Mucosa of descending colon (tissue), 3 donors: ENCODE measurements around the gene MED14. TPM values are rescaled to one million over a fixed set of nuclear protein-coding genes. Genes with fewer than 3 reads are reported as not detected.

Experiments
- ATAC-seq: fragments of 200-7000 bp; cut with Tn5 transposase; one replicate; pipeline ENCODE4 v1.9.1; 2020; ENCODE audit warnings: mild to moderate bottlenecking, moderate library complexity
- DNase-seq, 3 donors: peaks; one replicate each; pipeline ENCODE4 v3.0.0-alpha.2; 2020
- H3K36me3 ChIP-seq: fragments of 200-600 bp; one replicate; pipeline ENCODE4 v1.8.0; 2021; ENCODE audit warnings: low read depth, mild to moderate bottlenecking
- H3K4me1 ChIP-seq: fragments of 200-600 bp; one replicate; pipeline ENCODE4 v1.8.0; 2021; ENCODE audit warnings: low read depth, mild to moderate bottlenecking
- H3K4me3 ChIP-seq: fragments of 200-600 bp; one replicate; pipeline ENCODE4 v1.8.0; 2021; ENCODE audit warnings: mild to moderate bottlenecking
- H3K9me3 ChIP-seq: fragments of 200-600 bp; one replicate; pipeline ENCODE4 v1.8.0; 2021; ENCODE audit warnings: mild to moderate bottlenecking
- intact Hi-C, 2 donors: fragments of 100-400 bp; cut with DNase I in 1 of 2; cut with micrococcal nuclease in 1 of 2; formaldehyde crosslinking; loops; one replicate each; pipeline versions ENCODE4 v1.11.0 to v1.11.1; 2022; cut with DNase I, micrococcal nuclease
- total RNA-seq, 3 donors: library from RNA; stranded (reverse); fragmentation: NEBNext Ultra II Directional in 2 of 3; extraction: Animal tissue kit (Norgen Biotek cat#: 25700) in 2 of 3; gene quantifications; one replicate each; pipeline versions ENCODE4 v1.2.1 to v1.2.4, GENCODE V29; 2021 to 2023
- TF ChIP-seq, protein P1 (sequence below): fragments of 200-600 bp; IDR thresholded peaks from one replicate; pipeline ENCODE4 v1.8.0; 2022; ENCODE audit warnings: antibody characterized with exemption, mild to moderate bottlenecking
- donor health status: DM: no; HTN: no; CAD: no; lungs with moderate emphysema.
- donor health status: DM: no; HTN: no; CAD: no.
- donor health status: DM: no; HTN: yes; CAD: no.

The MED14 gene
- total RNA-seq, 3 donors from 2014 or later: 49.2 to 71.8 (median 57.1) TPM

DNA sequence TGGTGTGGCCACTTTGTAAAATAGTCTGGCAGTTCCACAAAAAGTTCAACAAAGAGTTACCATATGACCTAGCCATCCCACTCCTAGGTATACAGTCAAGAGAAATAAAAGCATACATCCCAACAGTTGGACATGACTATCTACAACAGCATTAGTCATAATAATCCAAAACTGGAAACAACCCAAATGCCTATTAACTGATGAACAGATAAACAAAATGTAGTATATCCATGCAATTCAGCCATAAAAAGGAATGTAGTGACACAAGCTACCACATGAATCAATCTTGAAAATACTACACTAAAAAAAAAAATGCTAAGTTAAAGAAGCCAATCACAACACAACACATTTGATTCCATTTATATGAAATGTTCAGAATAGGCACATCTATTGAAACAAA, 16.1 kb downstream of the MED14 start:
- TF ChIP-seq, protein P1, sequence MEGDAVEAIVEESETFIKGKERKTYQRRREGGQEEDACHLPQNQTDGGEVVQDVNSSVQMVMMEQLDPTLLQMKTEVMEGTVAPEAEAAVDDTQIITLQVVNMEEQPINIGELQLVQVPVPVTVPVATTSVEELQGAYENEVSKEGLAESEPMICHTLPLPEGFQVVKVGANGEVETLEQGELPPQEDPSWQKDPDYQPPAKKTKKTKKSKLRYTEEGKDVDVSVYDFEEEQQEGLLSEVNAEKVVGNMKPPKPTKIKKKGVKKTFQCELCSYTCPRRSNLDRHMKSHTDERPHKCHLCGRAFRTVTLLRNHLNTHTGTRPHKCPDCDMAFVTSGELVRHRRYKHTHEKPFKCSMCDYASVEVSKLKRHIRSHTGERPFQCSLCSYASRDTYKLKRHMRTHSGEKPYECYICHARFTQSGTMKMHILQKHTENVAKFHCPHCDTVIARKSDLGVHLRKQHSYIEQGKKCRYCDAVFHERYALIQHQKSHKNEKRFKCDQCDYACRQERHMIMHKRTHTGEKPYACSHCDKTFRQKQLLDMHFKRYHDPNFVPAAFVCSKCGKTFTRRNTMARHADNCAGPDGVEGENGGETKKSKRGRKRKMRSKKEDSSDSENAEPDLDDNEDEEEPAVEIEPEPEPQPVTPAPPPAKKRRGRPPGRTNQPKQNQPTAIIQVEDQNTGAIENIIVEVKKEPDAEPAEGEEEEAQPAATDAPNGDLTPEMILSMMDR: no peak
- H3K4me3 ChIP-seq: no peak overlapping the region
- intact Hi-C loops: no loop called here
- H3K36me3 ChIP-seq: no peaks in the 10 kb centered on the region
- H3K9me3 ChIP-seq: no peaks in the 10 kb centered on the region
- H3K4me1 ChIP-seq: no peaks in the 10 kb centered on the region
- ATAC-seq: no peak
- DNase-seq: no peak

DNA sequence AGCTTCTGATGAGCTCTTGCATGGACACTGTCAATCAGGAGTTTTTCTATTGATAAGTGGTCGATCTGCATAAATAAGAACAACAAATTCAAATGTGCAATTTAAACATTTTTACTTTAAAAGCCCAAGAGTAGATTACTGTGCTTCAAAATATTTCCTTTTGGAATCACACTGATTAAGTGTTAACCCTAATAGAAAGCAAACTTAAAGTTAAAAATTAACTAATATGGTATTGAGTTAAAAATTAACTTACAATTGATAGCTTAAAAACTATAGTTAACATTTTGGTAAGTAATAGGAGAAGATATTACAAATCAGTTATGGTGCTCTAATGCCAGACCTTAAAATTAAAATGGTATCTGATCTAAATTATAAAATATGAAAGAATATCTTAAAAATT, 25.9 kb downstream of the MED14 start:
- Histone ChIP-seq H3K4me3 (no peak overlapping the region), H3K4me1 (no peaks in the 10 kb centered on the region), H3K9me3 (no peaks in the 10 kb centered on the region), H3K36me3 (no peaks in the 10 kb centered on the region)
- TF ChIP-seq, protein P1: no peak
- intact Hi-C loops: no loop called here
- no peak for ATAC-seq
- DNase-seq: no peak

DNA sequence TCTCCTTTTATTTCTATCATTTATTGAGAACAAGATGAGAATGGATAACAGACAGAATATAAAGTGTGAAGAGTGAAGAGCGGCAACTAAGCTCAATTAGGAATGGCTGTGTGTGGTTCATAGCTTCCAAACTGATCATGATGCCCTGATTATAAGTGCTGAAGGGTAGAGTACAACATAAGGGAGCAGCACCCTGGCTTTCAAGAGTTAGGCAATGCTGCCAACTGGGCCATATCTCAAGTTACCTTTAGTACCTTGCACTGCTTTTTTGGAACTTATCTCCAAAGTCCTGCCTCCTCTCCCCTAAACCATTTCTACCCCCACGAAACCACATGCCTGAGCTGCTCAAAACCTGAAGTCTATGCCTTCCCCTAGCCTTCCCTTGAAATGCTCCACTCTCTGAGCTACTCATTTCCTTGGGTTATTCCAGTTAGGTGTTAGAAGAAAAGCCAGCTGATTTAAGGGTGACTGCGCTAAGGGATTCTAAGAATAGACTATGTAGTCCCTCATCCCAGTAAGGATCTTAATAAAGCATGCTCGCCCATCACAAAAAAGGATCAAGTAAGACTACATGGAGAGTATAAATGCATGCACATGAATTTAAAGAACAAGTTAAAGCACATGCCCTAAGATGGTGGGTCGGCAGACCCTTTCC, 29.6 kb downstream of the MED14 start:
- intact Hi-C loops: no loop called here
- Histone ChIP-seq H3K36me3 (no peaks in the 10 kb centered on the region), H3K4me1 (no peaks in the 10 kb centered on the region), H3K4me3 (no peak overlapping the region), H3K9me3 (no peaks in the 10 kb centered on the region)
- ATAC-seq: no peak
- TF ChIP-seq, protein P1: no peak
- DNase-seq: no peak

DNA sequence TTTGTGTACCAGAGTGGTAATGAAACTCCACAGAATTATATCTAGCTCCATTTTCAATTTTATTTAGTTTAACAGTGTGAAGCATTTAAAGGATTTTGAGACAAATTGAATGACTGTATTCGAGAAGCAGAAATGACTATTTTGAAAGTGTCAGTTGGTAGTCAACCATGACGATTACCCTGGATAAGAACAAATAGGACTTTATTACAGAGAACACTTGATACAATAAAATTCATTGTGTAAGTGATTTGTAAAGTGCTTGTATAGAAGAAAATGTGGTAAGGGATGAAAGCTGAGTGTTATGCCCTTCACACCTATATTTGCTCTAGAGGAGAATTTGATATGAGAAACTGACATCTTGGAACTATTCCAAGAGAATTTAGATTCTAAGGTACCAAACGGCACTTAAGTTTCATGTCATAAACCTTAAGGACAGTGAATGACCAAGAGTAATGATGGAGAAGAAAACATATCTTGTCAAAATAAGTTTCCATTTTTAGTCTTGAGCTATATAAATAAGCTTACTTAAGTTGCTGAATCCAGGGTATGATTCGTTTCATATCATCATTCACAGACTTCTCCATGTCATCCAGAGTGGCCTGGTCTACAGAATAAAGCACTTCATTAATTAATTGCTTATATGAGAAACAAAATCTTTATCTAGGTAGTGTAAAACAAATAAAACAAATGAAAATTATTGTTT, 34.6 kb downstream of the MED14 start:
- ATAC-seq: no peak
- no peaks in the 10 kb centered on the region for H3K36me3 ChIP-seq
- TF ChIP-seq, protein P1: no peak
- intact Hi-C loops: no loop called here
- H3K9me3 ChIP-seq: no peaks in the 10 kb centered on the region
- no peak overlapping the region for H3K4me3 ChIP-seq
- no peak for DNase-seq
- H3K4me1 ChIP-seq: no peaks in the 10 kb centered on the region

GRCh38 chrX:40698851-40699250, 36.5 kb downstream of the MED14 start:
- ATAC-seq (no peak), DNase-seq (no peak)
- TF ChIP-seq, protein P1: no peak

More at GRCh38 chrX:40698851-40699250, 36.5 kb downstream of the MED14 start:
- no peaks in the 10 kb centered on the region for H3K36me3 ChIP-seq
- intact Hi-C loops: no loop called here
- no peaks in the 10 kb centered on the region for H3K9me3 ChIP-seq
- H3K4me3 ChIP-seq: no peak overlapping the region
- H3K4me1 ChIP-seq: no peaks in the 10 kb centered on the region
